GM10847 (cell line): ENCODE results near the gene FRG2.
"Not testable (repeated sequence)": the region's sequence is repeated elsewhere in the genome, so short reads cannot be mapped to it uniquely, and the experiment has no call there.

Source experiments
- POLR2A ChIP-seq: IDR thresholded peaks from 2 replicates; pipeline ENCODE4 v1.6.1; 2011; ENCODE audit not compliant: insufficient read length; ENCODE audit errors: extremely low read depth

FRG2 gene

GRCh38 chr4:190027156-190027555 lies at the start of gene FRG2:
Gene FRG2, minus strand, starts transcription at chr4:190027256. Its CDS starts 52 bp downstream, at chr4:190027204.
- TF ChIP-seq POLR2A, result not testable (repeated sequence)

- not testable (repeated sequence) for TF ChIP-seq POLR2A
Observed at GRCh38 chr4:190064342-190064741, 37.3 kb upstream of the FRG2 start, which contains the start of gene DBET. Gene DBET, plus strand, starts transcription at chr4:190064502.

GRCh38 chr4:190020790-190021717 lies 6.0 kb downstream of the FRG2 start:
- no peak for TF ChIP-seq POLR2A

DNA sequence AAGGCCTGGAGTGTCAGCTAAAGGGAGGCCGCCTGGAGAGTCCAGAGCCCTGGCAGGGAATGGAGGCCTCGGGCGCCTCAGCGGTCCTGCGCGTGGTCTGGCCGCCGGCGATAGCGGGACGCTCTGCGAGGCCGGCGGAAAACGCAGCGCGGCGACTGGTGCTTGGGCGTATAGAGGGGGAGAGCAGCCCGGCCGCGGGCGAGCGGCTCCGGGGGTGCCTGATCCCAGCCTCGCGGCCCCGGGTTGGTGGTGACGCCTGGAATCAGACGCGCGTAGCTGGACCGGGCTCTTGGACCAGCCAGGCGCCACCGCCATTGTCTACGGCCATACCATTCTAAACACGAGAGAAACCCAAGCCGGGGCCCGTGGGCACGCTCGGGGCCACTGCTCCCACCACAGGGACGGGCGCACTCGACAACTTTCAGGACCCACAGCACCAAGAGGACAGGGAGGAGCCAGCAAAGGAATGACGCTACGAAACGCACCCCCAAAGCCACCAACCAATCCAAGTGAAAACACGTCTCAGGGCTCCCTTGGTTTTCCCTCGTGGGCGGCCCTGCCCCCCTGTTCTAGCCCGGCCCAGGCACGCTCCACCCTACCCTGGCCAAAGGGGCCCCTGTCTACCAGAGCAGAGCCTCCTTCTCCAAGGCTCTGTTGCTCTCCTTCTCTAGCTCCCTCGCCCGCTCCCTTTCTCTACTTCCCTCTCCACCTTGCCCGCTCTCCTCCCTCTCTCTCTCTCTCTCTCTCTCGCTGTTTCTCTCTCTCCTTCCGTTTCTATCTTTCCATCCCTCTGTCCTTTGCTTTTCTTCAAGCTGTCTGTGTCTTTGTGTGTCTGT lies 7.8 kb downstream of the FRG2 start:
- TF ChIP-seq POLR2A, result no peak

DNA sequence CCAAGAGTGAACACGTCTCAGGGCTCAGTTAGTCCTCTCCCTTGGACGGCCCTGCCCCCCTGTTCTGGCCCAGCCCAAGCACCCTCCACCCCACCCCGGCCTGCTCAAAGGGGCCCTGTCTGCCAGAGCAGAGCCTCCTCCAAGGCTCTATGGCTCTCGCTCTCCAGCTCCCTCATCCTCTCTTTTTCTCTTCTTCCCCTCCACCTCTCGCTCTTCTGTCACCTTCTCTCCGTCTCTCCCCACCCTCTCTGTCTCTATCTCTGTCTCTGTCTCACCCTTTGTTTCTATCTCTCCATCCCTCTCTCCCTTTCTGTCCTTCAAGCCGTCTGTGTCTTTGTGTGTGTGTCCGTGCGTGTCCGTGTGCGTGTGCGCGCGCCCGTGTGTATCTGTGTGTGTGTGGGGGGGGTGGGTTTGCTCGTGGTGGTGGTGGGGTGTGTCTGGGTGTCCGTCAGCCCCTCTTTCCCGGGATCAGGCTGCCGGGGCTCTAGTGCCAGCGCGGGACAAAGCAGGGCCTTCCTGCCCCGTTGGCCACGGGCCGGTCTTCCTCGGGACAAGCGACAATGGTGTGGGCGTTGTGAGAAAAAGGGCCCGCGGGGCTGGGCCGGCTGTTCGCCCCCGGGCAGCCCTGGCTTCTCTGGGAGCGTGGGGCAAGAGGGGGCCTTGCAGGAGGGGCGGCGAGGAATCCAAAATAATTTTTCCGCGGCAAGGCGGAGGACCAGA lies 8.7 kb downstream of the FRG2 start:
- TF ChIP-seq POLR2A, result no peak

DNA sequence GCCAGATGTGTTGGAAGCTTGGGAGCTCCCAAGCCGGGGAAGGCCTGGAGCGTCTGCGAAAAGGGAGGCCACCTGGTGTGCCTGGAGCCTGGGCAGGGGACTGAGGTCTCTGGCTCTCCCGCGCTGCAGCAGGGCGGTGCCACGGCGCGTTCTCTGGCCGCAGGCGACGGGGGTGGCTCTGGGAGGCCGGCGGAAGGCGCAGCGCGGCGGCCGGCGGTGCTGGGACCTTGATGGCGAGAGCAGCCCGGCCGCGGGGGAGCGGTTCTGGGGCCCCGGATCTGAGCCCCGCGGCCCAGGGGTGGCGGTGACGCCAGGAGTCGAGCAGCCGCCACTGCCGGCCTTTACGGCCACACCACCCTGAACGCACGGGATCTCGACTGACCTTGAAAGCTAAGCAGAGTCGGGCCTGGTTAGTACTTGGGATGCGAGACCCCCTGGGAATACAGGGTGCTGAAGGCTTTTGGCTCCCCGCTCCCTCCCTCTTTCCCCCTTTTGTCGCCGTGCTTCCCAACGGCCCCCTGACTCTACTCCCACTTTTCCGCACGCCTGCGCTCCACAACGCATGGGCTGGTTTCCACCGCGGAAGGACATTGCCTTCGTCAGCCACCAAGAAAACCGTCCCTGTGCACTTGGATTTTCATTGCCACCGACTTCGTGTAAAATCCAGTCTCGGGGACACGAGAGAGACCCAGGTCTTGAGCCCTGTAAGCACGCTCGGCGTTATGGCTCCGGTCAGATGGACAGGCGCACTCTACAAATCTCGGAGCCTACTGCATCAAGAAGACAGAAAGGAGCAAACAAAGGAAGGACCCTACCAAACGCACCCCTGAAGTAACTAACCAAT lies 9.5 kb downstream of the FRG2 start:
- no peak for TF ChIP-seq POLR2A

DNA sequence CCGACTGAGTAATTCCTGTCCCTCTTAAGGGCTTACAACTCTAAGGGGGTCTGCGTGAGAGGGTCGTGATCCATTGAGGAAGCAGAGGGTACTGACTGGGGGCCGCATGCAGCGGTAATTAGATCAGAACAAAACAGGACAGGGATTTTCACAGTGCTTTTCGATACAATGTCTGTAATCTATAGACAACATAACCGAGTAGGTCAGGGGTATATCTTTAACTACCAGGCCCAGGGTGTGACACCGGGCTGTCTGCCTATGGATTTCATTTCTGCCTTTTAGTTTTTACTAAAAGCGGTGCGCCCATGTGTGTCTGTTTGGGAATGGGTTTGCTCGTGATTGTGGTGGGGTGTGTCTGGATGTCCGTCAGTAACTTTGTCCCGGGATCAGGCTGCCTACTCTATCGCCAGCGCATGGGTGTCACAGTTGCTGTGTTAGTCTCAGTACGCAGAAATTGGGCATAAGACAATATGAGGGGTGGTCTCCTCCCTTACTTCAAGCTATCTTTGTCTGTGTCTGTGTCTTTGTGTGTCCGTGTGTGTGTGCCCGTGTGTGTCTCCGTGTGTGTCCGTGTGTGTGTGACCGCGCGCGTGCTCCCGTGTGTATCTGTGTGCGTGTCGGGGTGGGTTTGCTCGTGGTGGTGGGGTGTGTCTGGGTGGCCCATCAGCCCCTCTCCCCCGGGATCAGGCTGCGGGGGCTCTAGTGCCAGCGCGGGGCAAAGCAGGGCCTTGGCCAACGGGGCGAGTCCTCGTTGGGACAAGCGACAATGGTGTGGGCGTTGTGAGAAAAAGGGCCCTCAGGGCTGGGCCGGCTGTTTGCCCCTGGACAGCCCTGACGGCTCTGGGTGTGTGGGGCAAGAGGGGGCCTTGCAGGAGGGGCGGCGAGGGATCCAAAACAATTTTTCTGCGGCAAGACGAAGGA lies 10.4 kb downstream of the FRG2 start:
- no peak for TF ChIP-seq POLR2A

- TF ChIP-seq POLR2A, result no peak
Observed at GRCh38 chr4:190015538-190016368, 11.3 kb downstream of the FRG2 start.

- TF ChIP-seq POLR2A, result no peak
Observed at GRCh38 chr4:190014771-190015537, 12.1 kb downstream of the FRG2 start.

DNA sequence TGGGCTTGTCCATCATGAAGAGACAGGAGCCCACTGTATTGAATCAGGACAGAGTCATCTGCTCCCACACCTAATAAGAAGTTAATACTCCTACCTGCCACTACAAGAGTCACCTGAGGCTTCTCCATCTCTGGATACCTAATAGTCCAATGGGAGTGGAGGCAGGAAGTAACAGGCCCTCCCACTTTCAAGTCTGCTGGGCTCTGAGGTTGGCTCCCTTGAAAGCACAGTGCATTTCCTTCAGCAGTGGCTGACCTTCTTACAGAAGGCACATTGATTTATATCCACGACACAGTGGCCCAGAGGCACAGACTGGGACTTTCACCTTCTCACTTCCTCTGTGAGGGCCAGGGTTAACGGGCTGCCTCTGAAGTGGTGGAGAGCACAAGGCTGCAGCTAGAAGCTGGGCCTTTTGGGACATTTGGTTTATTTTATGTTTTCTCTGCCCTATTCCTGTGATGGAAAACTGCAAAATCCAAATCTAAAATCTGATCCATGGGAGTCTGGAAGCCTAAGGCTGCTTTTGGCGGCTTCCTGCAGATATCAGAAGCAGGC lies 38.1 kb downstream of the FRG2 start:
- TF ChIP-seq POLR2A, result no peak

DNA sequence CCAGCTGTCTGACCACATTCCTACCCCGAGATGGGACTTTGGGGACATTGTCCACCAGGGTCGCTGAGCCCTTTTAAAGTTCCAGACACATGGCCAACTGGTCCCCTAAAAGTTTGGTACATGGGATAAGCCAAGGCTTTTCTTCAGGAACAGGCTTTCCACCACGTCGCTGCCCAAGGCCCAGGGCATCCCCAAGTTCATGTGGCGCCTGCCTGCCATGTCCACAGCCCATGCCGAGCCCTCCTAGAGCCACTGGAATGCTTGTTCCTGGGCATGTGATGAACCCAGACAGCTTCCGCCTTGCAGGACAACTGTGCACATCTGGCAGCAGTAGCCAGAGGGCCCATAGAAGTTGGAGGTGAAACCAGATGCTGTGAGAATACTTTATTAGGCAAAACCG lies 45.1 kb downstream of the FRG2 start:
- TF ChIP-seq POLR2A, result no peak
